Measurements from ENCODE around the gene RDH12. TPM values are rescaled to one million over a fixed set of nuclear protein-coding genes. Genes with fewer than 3 reads are reported as not detected.

The RDH12 gene
- total RNA-seq, 2 experiments from 2014 or later = not detected

- ChIA-PET CTCF (no interaction called here), POLR2A (no interaction called here)
Measured at GRCh38 chr14:67734675-67735074, 33.0 kb downstream of the RDH12 start.

GRCh38 chr14:67735336-67736147, 33.9 kb downstream of the RDH12 start:
- ChIA-PET POLR2A (no interaction called here), CTCF (no interaction called here)

GRCh38 chr14:67736771-67737170, 35.1 kb downstream of the RDH12 start:
- CTCF ChIA-PET = no interaction called here

GRCh38 chr14:67738740-67739504, 37.2 kb downstream of the RDH12 start:
- CTCF ChIA-PET = no interaction called here
- POLR2A ChIA-PET = interaction anchor here (0.6 kb wide), 1 partner anchor 24 kb away, joined by 3 read pairs; no protein-coding TSS in a partner anchor

More at GRCh38 chr14:67736771-67737170, 35.1 kb downstream of the RDH12 start:
- POLR2A ChIA-PET = no interaction called here

- ChIA-PET CTCF (no interaction called here), POLR2A (no interaction called here)
Measured at GRCh38 chr14:67744046-67744445, 42.4 kb downstream of the RDH12 start.

GRCh38 chr14:67746927-67747326, 45.2 kb downstream of the RDH12 start:
- ChIA-PET POLR2A (no interaction called here), CTCF (no interaction called here)

GRCh38 chr14:67748312-67748711, 46.6 kb downstream of the RDH12 start:
- CTCF ChIA-PET = no interaction called here
- POLR2A ChIA-PET = no interaction called here

- POLR2A ChIA-PET = no interaction called here
- CTCF ChIA-PET = no interaction called here
Measured at GRCh38 chr14:67749341-67750084, 47.8 kb downstream of the RDH12 start.

- CTCF ChIA-PET = no interaction called here
- POLR2A ChIA-PET = no interaction called here
Measured at GRCh38 chr14:67756496-67756895, 54.8 kb downstream of the RDH12 start.

- CTCF ChIA-PET = interaction anchor here (0.6 kb wide), 1 partner anchor 88 kb away, joined by 3 read pairs; no protein-coding TSS in a partner anchor
- POLR2A ChIA-PET = no interaction called here
Measured at GRCh38 chr14:67757175-67757574, 55.5 kb downstream of the RDH12 start.

- ChIA-PET CTCF (no interaction called here), POLR2A (no interaction called here)
Measured at GRCh38 chr14:67759916-67760315, 58.2 kb downstream of the RDH12 start.

- CTCF ChIA-PET = no interaction called here
- POLR2A ChIA-PET = no interaction called here
Measured at GRCh38 chr14:67762051-67762450, 60.4 kb downstream of the RDH12 start.

- CTCF ChIA-PET = no interaction called here
- POLR2A ChIA-PET = interaction anchor here (0.6 kb wide), 1 partner anchor 24 kb away, joined by 3 read pairs; no protein-coding TSS in a partner anchor
Measured at GRCh38 chr14:67763158-67763822, 61.6 kb downstream of the RDH12 start.

GRCh38 chr14:67764496-67764895, 62.8 kb downstream of the RDH12 start:
- POLR2A ChIA-PET = no interaction called here
- CTCF ChIA-PET = no interaction called here

GRCh38 chr14:67765192-67765834, 63.6 kb downstream of the RDH12 start:
- ChIA-PET CTCF (no interaction called here), POLR2A (no interaction called here)

- CTCF ChIA-PET = no interaction called here
- POLR2A ChIA-PET = no interaction called here
Measured at GRCh38 chr14:67766035-67766680, 64.5 kb downstream of the RDH12 start.

- POLR2A ChIA-PET = no interaction called here
- CTCF ChIA-PET = no interaction called here
Measured at GRCh38 chr14:67768219-67768618, 66.5 kb downstream of the RDH12 start.

GRCh38 chr14:67773844-67774377, 72.2 kb downstream of the RDH12 start:
- ChIA-PET CTCF (interaction anchor here (0.9 kb wide), 1 partner anchor 63 kb away, joined by 6 read pairs; no protein-coding TSS in a partner anchor), POLR2A (no interaction called here)
